HCT116 (cell line): ENCODE measurements around the gene RBM44. TPM values are rescaled to one million over a fixed set of nuclear protein-coding genes. Genes with fewer than 3 reads are reported as not detected.

ENCODE experiments used
- ATAC-seq: fragments of 200-7000 bp; cut with Tn5 transposase; 2 replicates; pipeline ENCODE4 v1.9.1; 2020; ENCODE audit warnings: mild to moderate bottlenecking, moderate library complexity
- BruUV-seq: library from RNA; stranded (reverse); fragments of 400-500 nt; replicated peaks from 2 replicates; lab custom pipeline; 2021; lab: Mats Ljungman, UMichigan
- CTCF ChIA-PET: fragments of 300-600 bp; sonication (Branson Sonifier 250); formaldehyde crosslinking; loops from one replicate; lab custom pipeline; 2021; ENCODE audit warnings: antibody characterized with exemption; lab: Charles Lee
- POLR2A ChIA-PET: fragments of 300-600, 350-600 bp; sonication (Branson Sonifier 250); formaldehyde crosslinking; loops from one replicate; lab custom pipeline; 2021; ENCODE audit warnings: antibody characterized with exemption; lab: Charles Lee
- RAD21 ChIA-PET, 2 experiments: fragments of 300-600 bp; sonication (Branson Sonifier 250); formaldehyde crosslinking; loops; one replicate each; lab custom pipeline; 2023; ENCODE audit warnings: low total read pairs in 2 of 2; ENCODE audit not compliant: uncharacterized antibody in 2 of 2, unreplicated experiment in 2 of 2, low non-redundant PET in 1 of 2; lab: Charles Lee
- DNase-seq: peaks from one replicate; pipeline ENCODE4 v3.0.0-alpha.2; 2010; ENCODE audit warnings: low read depth, low spot score
- H2AFZ ChIP-seq: fragments of 200-600 bp; shearing (Covaris generic), sonication (generic); 2 replicates; pipeline ENCODE4 v1.6.1; 2017; ENCODE audit warnings: low read depth, mixed run types, mixed read lengths, antibody characterized with exemption, low read length; ENCODE audit not compliant: poor library complexity, severe bottlenecking
- H3K27ac ChIP-seq: 2 replicates; pipeline ENCODE4 v1.5.1; 2012; ENCODE audit warnings: low read depth, low read length
- H3K27me3 ChIP-seq: fragments of 200-600 bp; sonication (generic); 2 replicates; pipeline ENCODE4 v1.6.1; 2016; ENCODE audit warnings: mixed run types, low read length, mixed read lengths; ENCODE audit not compliant: insufficient read depth
- H3K36me3 ChIP-seq, 2 experiments: fragments of 200-500 bp in 1 of 2; fragments of 200-600 bp in 1 of 2; sonication (Bioruptor generic) in 1 of 2; sonication (generic) in 1 of 2; 2 replicates each; pipeline versions ENCODE4 v1.5.1 to v1.6.1; 2014 to 2016; ENCODE audit warnings: low read length in 2 of 2, inconsistent platforms in 1 of 2, mixed read lengths in 1 of 2, mixed run types in 1 of 2; ENCODE audit not compliant: insufficient read depth in 2 of 2, control insufficient read depth in 1 of 2
- H3K4me1 ChIP-seq, 2 experiments: fragments of 200-600 bp in 1 of 2; sonication (generic) in 1 of 2; 2 replicates each; pipeline versions ENCODE4 v1.5.1 to v1.6.1; 2012 to 2017; ENCODE audit warnings: low read length in 2 of 2, inconsistent platforms in 1 of 2, mild to moderate bottlenecking in 1 of 2, mixed read lengths in 1 of 2, mixed run types in 1 of 2, moderate library complexity in 1 of 2; ENCODE audit not compliant: insufficient read depth in 2 of 2, control insufficient read depth in 1 of 2
- H3K4me2 ChIP-seq: fragments of 200-600 bp; sonication (generic); 2 replicates; pipeline ENCODE4 v1.6.1; 2017; ENCODE audit warnings: mixed run types, low read length, mixed read lengths
- H3K4me3 ChIP-seq, 2 experiments: fragments of 200-600 bp in 1 of 2; sonication (generic) in 1 of 2; replicated peaks in 1 of 2; 2 replicates each; pipeline ENCODE4 v1.5.1; 2011 to 2016; ENCODE audit warnings: low read length in 2 of 2, control low read depth in 1 of 2, low read depth in 1 of 2, mild to moderate bottlenecking in 1 of 2, mixed read lengths in 1 of 2, mixed run types in 1 of 2
- H3K79me2 ChIP-seq: fragments of 200-600 bp; sonication (generic); 2 replicates; pipeline ENCODE4 v1.6.1; 2017; ENCODE audit warnings: mild to moderate bottlenecking, mixed run types, low read length, moderate library complexity, mixed read lengths; ENCODE audit not compliant: insufficient read depth
- H3K9ac ChIP-seq: fragments of 200-600 bp; sonication (generic); 2 replicates; pipeline ENCODE4 v1.6.1; 2016; ENCODE audit warnings: low read length, mixed read lengths
- H3K9me2 ChIP-seq: fragments of 200-600 bp; sonication (generic), shearing (Covaris generic); 2 replicates; pipeline ENCODE4 v1.6.1; 2017; ENCODE audit warnings: mixed run types, mild to moderate bottlenecking, moderate library complexity; ENCODE audit not compliant: insufficient read depth
- H3K9me3 ChIP-seq, 2 experiments: fragments of 200-500 bp in 1 of 2; fragments of 200-600 bp in 1 of 2; sonication (Bioruptor generic) in 1 of 2; sonication (generic) in 1 of 2; 2 replicates each; pipeline ENCODE4 v1.6.1; 2014 to 2017; ENCODE audit warnings: low read length in 2 of 2, mixed read lengths in 2 of 2, inconsistent platforms in 1 of 2, low read depth in 1 of 2, mild to moderate bottlenecking in 1 of 2, mixed run types in 1 of 2, moderate library complexity in 1 of 2; ENCODE audit not compliant: control insufficient read depth in 1 of 2, insufficient read depth in 1 of 2
- H4K20me1 ChIP-seq: fragments of 200-600 bp; sonication (generic), shearing (Covaris generic); 2 replicates; pipeline ENCODE4 v1.6.1; 2017; ENCODE audit warnings: mixed run types, mild to moderate bottlenecking, moderate library complexity; ENCODE audit not compliant: insufficient read depth
- CEBPB ChIP-seq: IDR thresholded peaks from 2 replicates; pipeline ENCODE4 v1.6.1; 2012; ENCODE audit warnings: low read depth
- EGR1 ChIP-seq: IDR thresholded peaks from 2 replicates; pipeline ENCODE4 v1.6.1; 2012; ENCODE audit warnings: low read depth
- ELF1 ChIP-seq: IDR thresholded peaks from 2 replicates; pipeline ENCODE4 v1.6.1; 2012; ENCODE audit warnings: low read depth, borderline replicate concordance
- EZH2 ChIP-seq: fragments of 200-600 bp; sonication (generic); IDR thresholded peaks from 2 replicates; pipeline ENCODE4 v1.6.1; 2017; ENCODE audit warnings: antibody characterized with exemption, mixed run types
- POLR2A ChIP-seq: IDR thresholded peaks from 2 replicates; pipeline ENCODE4 v1.7.0; 2011; ENCODE audit warnings: borderline replicate concordance; ENCODE audit not compliant: insufficient read depth, insufficient read length; ENCODE audit errors: extremely low read depth
- POLR2AphosphoS5 ChIP-seq: IDR thresholded peaks from 2 replicates; pipeline ENCODE4 v1.6.1; 2011; ENCODE audit warnings: mild to moderate bottlenecking, low read depth, low read length, moderate library complexity
- RAD21 ChIP-seq: IDR thresholded peaks from 2 replicates; pipeline ENCODE4 v1.6.1; 2012; ENCODE audit warnings: low read depth, mild to moderate bottlenecking
- YY1 ChIP-seq: IDR thresholded peaks from 2 replicates; pipeline ENCODE4 v1.6.1; 2011; ENCODE audit warnings: low read length, low read depth, moderate library complexity, mild to moderate bottlenecking; ENCODE audit not compliant: insufficient replicate concordance; ENCODE audit errors: extremely low read depth
- ZFX ChIP-seq: fragments of 450-650 bp; IDR thresholded peaks from 2 replicates; pipeline ENCODE4 v1.6.1; 2017
- intact Hi-C: fragments of 100-400 bp; cut with micrococcal nuclease; formaldehyde crosslinking; loops from 2 replicates; pipeline ENCODE4 v1.10.0; 2022
- total RNA-seq: library from RNA; stranded (reverse); gene quantifications from one replicate; pipeline ENCODE4 v1.2.1, GENCODE V29; 2021; ENCODE audit not compliant: unreplicated experiment
- TF ChIP-seq, protein P1 (sequence below): IDR thresholded peaks from 2 replicates; pipeline ENCODE4 v1.6.1; 2012
- TF ChIP-seq, protein P2 (sequence below), 3 experiments: fragments of 200-600 bp in 1 of 3; sonication (generic) in 1 of 3; IDR thresholded peaks in 2 of 3; conservative IDR thresholded peaks in 1 of 3; 2 replicates each; pipeline ENCODE4 v1.5.1; 2012 to 2017; ENCODE audit warnings: low read depth in 2 of 3, low read length in 2 of 3, antibody characterized with exemption in 1 of 3, borderline replicate concordance in 1 of 3, control low read depth in 1 of 3, mild to moderate bottlenecking in 1 of 3, mixed read lengths in 1 of 3, mixed run types in 1 of 3, moderate library complexity in 1 of 3; ENCODE audit not compliant: insufficient read depth in 1 of 3

RBM44 gene
- total RNA-seq, 1 experiment from 2014 or later, result 0.54 TPM

DNA sequence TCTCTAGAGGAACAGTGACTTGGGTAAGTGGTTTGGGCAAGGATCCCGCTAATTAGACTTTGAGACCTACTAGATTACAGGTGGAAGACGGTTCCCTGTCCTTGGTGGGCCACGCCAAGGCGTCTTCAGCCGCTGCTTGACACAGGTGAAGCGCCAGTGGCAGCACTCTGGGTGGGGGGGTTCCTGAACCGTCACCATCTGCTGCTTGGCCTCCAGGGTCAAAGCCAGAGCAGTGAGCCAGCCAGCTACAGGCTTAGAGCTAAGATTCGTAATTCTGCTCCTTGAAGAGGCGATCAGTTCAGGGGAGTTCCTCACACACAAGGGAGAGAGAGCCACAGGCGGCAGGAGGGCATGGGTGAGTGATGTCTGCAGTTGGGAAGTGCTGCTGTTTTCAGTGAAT lies 39.4 kb upstream of the RBM44 start:
- H3K4me3 ChIP-seq, result no peak overlapping the region
- H4K20me1 ChIP-seq, result no peaks in the 10 kb centered on the region; the same call in 1 of the 2 replicates
- no peak for DNase-seq
- no peak for ATAC-seq
- POLR2A ChIA-PET, result no interaction called here
- H3K4me2 ChIP-seq, result no peak overlapping the region
- H2AFZ ChIP-seq, result no peak overlapping the region
- intact Hi-C loops, result no loop called here
- H3K36me3 ChIP-seq, result peaks cover 28 to 38% of the 10 kb centered on the region in 2 experiments; a peak in 3 of 4 replicates
- H3K27ac ChIP-seq, result no peak overlapping the region
- no peak for TF ChIP-seq EGR1
- no peak for TF ChIP-seq YY1
- no peak for TF ChIP-seq POLR2A
- TF ChIP-seq, protein P1, sequence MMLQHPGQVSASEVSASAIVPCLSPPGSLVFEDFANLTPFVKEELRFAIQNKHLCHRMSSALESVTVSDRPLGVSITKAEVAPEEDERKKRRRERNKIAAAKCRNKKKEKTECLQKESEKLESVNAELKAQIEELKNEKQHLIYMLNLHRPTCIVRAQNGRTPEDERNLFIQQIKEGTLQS, result no peak
- no peak for TF ChIP-seq POLR2AphosphoS5
- TF ChIP-seq, protein P2, sequence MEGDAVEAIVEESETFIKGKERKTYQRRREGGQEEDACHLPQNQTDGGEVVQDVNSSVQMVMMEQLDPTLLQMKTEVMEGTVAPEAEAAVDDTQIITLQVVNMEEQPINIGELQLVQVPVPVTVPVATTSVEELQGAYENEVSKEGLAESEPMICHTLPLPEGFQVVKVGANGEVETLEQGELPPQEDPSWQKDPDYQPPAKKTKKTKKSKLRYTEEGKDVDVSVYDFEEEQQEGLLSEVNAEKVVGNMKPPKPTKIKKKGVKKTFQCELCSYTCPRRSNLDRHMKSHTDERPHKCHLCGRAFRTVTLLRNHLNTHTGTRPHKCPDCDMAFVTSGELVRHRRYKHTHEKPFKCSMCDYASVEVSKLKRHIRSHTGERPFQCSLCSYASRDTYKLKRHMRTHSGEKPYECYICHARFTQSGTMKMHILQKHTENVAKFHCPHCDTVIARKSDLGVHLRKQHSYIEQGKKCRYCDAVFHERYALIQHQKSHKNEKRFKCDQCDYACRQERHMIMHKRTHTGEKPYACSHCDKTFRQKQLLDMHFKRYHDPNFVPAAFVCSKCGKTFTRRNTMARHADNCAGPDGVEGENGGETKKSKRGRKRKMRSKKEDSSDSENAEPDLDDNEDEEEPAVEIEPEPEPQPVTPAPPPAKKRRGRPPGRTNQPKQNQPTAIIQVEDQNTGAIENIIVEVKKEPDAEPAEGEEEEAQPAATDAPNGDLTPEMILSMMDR (IDR thresholded peaks at IDR 0.05 in 2 of 3, conservative IDR thresholded peaks at IDR 0.05 in 1 of 3; ENCODE audit: borderline replicate concordance in 1 of 3, insufficient read depth in 1 of 3, low read depth in 2 of 3, low read length in 2 of 3), result no peak
- no peak for TF ChIP-seq ELF1
- no peak for TF ChIP-seq ZFX
- no peak for TF ChIP-seq EZH2
- no peak for TF ChIP-seq CEBPB
- TF ChIP-seq RAD21, result no peak
- no peaks in the 10 kb centered on the region for H3K4me1 ChIP-seq
- no peaks in the 10 kb centered on the region for H3K79me2 ChIP-seq
- RAD21 ChIA-PET, result no interaction called here
- CTCF ChIA-PET, result no interaction called here
- no peaks in the 10 kb centered on the region for H3K9me3 ChIP-seq
- no peaks in the 10 kb centered on the region for H3K27me3 ChIP-seq
- no peaks in the 10 kb centered on the region for H3K9me2 ChIP-seq
- no peak overlapping the region for H3K9ac ChIP-seq
- no TSS peak for BruUV-seq
